Measurements from ENCODE around the gene NCEH1.

NCEH1 gene

DNA sequence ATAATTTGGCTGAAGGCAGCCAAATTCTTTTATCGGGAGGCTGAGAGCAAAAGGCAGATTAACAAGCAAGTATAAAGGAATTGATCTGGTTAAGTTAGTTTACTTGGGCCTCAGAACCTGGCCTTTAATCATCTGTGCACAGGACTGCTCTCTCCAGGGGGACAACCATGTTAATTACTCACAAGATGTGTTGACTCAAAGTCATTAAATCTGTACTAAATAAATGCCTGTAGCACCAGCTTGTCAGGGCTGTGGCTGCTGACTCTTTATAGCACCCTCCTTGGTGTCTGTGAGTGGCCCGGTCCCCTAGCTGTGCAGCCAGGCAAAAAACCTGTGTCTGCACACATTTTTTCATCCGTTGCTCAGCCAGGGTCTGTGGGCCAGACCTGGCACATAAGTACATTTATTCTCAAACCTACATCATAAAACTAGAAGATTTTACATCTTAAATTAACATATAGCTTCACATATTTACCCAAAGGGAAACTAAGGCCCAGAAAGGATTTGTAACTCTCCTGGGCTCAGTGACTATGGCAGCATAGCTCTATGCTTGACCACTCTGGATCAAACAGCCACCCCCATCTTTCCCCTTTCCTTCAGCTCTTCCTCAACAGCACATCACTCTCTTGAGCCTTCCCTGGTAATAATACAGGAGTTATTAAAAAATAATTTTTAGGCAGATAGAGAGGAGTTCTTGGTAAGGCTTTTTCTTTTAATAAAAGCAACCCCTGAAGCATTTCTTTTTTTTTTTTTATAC, 51.4 kb downstream of the NCEH1 start:
- Histone ChIP-seq H3K9me3 (ENCODE audit: insufficient read depth, low read length) (no peaks in the 10 kb centered on the region; the same call in 1 of the 2 replicates), H3K27me3 (ENCODE audit: insufficient read depth, insufficient read length) (no peaks in the 10 kb centered on the region), H3K4me1 (ENCODE audit: insufficient read depth, insufficient read length) (no peaks in the 10 kb centered on the region), H3K4me3 (ENCODE audit: insufficient read length, low read depth) (no peak overlapping the region), H3K36me3 (ENCODE audit: insufficient read depth, insufficient read length, low read length) (no peaks in the 10 kb centered on the region), H3K9ac (ENCODE audit: insufficient read length, low read depth) (no peak overlapping the region)
- TF ChIP-seq ZNF274 (IDR thresholded peaks at IDR 0.05; ENCODE audit: low read depth, low read length): no peak
- TF ChIP-seq YY1 (IDR thresholded peaks at IDR 0.05; ENCODE audit: insufficient read depth, insufficient read length): no peak
- no peak for DNase-seq (ENCODE audit: low read depth, low spot score)

DNA sequence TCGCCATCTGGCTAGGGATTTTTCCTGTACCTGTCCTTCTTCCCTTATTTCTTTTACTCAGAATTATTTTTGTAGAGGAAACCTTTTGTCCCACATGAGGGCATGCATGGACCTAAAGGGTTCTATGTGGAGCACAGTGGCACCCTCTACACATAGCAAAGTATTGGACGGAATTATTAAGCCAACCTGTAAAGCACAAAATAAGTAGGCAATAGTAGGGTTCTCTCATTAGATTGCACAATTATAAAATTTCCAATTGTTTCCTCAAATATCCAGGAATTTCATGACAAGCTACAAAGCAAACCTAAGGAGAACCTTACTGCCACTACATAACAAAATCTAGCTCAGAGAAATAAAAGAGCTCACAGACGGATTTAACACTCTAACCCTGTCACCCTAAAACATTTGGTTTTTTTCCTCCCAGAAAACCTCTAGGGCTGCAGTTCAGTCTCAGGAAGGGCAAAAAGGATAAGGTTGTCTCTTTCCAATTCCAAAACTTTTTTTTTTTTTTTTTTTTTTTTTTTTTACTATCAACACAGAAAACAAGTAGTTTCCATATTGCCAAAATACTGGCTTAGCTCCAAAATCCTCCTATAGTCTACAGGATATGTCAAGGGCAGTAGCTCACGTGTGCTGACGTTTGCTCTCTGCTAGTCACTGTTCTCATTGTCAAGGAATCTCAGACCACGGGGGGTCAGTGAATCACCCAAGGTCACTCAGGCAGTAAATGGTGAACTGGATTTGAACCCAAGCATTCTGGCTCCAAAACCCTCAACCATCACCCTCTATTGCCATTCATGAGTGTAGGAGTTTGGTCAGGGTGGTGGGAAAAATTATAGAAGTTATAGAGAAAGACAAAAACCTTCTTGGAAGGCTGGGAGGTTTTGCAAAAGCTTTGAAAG, 52.3 kb downstream of the NCEH1 start:
- Histone ChIP-seq H3K4me1 (ENCODE audit: insufficient read depth, insufficient read length) (no peaks in the 10 kb centered on the region), H3K27me3 (ENCODE audit: insufficient read depth, insufficient read length) (no peaks in the 10 kb centered on the region), H3K36me3 (ENCODE audit: insufficient read depth, insufficient read length, low read length) (no peaks in the 10 kb centered on the region), H3K4me3 (ENCODE audit: insufficient read length, low read depth) (no peak overlapping the region), H3K9ac (ENCODE audit: insufficient read length, low read depth) (no peak overlapping the region), H3K9me3 (ENCODE audit: insufficient read depth, low read length) (no peaks in the 10 kb centered on the region; the same call in 1 of the 2 replicates)
- DNase-seq (ENCODE audit: low read depth, low spot score): no peak
- no peak for TF ChIP-seq ZNF274 (IDR thresholded peaks at IDR 0.05; ENCODE audit: low read depth, low read length)
- no peak for TF ChIP-seq SUZ12 (IDR thresholded peaks at IDR 0.05; ENCODE audit: extremely low read depth, insufficient read depth, insufficient read length)
- no peak for TF ChIP-seq YY1 (IDR thresholded peaks at IDR 0.05; ENCODE audit: insufficient read depth, insufficient read length)

DNA sequence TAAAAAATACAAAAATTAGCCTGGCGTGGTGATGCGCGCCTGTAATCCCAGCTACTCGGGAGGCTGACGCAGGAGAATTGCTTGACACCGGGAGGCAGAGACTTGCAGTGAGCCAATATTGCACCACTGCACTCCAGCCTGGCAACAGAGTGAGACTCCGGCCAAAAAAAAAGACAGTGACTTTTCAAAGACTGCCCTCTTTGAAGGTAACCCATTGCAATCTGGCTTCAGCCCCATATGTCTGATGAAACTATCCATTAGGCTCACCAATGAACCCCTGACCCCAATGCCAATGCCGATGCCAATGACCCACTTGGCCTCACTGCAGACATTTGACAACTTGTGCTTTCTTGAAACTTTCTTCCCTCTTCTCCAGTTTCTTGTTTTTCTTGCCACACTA, 54.3 kb downstream of the NCEH1 start:
- H3K36me3 ChIP-seq (ENCODE audit: insufficient read depth, insufficient read length, low read length): no peaks in the 10 kb centered on the region
- no peaks in the 10 kb centered on the region; the same call in 1 of the 2 replicates for H3K9me3 ChIP-seq (ENCODE audit: insufficient read depth, low read length)
- no peak for DNase-seq (ENCODE audit: low read depth, low spot score)
- no peak overlapping the region for H3K9ac ChIP-seq (ENCODE audit: insufficient read length, low read depth)
- no peak overlapping the region for H3K4me3 ChIP-seq (ENCODE audit: insufficient read length, low read depth)
- no peaks in the 10 kb centered on the region for H3K27me3 ChIP-seq (ENCODE audit: insufficient read depth, insufficient read length)
- no peaks in the 10 kb centered on the region for H3K4me1 ChIP-seq (ENCODE audit: insufficient read depth, insufficient read length)
- no peak for TF ChIP-seq YY1 (IDR thresholded peaks at IDR 0.05; ENCODE audit: insufficient read depth, insufficient read length)
- no peak for TF ChIP-seq ZNF274 (IDR thresholded peaks at IDR 0.05; ENCODE audit: low read depth, low read length)
- TF ChIP-seq SUZ12 (IDR thresholded peaks at IDR 0.05; ENCODE audit: extremely low read depth, insufficient read depth, insufficient read length): no peak

DNA sequence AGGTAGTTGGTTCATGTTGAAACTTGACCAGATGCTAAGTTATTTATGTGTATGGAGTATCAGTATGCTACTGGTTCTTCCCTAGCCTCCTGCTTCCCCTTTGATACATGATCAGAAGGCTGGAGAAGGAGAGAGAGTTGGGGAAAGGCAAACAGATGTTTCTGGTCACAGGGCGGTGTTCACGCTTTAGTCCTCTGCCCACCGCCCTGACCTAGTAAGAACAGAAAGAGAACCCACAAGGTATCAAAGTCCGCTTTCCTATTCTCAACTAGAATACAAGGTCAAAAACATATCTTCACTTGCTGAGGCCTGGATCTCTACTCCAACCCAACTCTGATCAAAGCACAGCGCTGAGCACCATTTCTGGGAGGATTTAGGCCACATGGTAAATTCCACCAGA, 55.5 kb downstream of the NCEH1 start:
- no peaks in the 10 kb centered on the region for H3K4me1 ChIP-seq (ENCODE audit: insufficient read depth, insufficient read length)
- no peaks in the 10 kb centered on the region; the same call in 1 of the 2 replicates for H3K9me3 ChIP-seq (ENCODE audit: insufficient read depth, low read length)
- no peak for TF ChIP-seq SUZ12 (IDR thresholded peaks at IDR 0.05; ENCODE audit: extremely low read depth, insufficient read depth, insufficient read length)
- TF ChIP-seq ZNF274 (IDR thresholded peaks at IDR 0.05; ENCODE audit: low read depth, low read length): no peak
- no peak for TF ChIP-seq YY1 (IDR thresholded peaks at IDR 0.05; ENCODE audit: insufficient read depth, insufficient read length)
- no peak for DNase-seq (ENCODE audit: low read depth, low spot score)
- no peaks in the 10 kb centered on the region for H3K27me3 ChIP-seq (ENCODE audit: insufficient read depth, insufficient read length)
- H3K9ac ChIP-seq (ENCODE audit: insufficient read length, low read depth): no peak overlapping the region
- no peak overlapping the region for H3K4me3 ChIP-seq (ENCODE audit: insufficient read length, low read depth)
- no peaks in the 10 kb centered on the region for H3K36me3 ChIP-seq (ENCODE audit: insufficient read depth, insufficient read length, low read length)

DNA sequence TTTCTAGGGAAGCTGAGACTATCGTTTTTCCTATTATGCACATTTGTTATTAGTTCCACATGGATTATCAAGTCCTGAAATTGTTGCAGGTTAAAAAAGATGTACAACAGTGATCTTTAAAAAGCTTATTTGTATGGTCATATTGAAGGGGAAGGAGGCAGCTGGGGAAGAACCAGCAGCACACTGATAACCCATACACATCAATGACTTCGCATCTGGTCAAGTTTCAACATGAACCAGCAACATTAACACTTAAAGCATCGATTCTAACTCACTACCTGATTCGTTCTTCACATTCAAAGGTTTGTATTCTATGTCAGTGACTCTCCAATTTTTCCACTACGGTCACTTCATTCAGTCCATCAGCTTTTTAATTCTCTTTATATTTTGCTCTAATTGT, 56.4 kb downstream of the NCEH1 start:
- H3K4me3 ChIP-seq (ENCODE audit: insufficient read length, low read depth): no peak overlapping the region
- no peaks in the 10 kb centered on the region; the same call in 1 of the 2 replicates for H3K9me3 ChIP-seq (ENCODE audit: insufficient read depth, low read length)
- no peak for DNase-seq (ENCODE audit: low read depth, low spot score)
- H3K36me3 ChIP-seq (ENCODE audit: insufficient read depth, insufficient read length, low read length): no peaks in the 10 kb centered on the region
- H3K4me1 ChIP-seq (ENCODE audit: insufficient read depth, insufficient read length): no peaks in the 10 kb centered on the region
- no peak overlapping the region for H3K9ac ChIP-seq (ENCODE audit: insufficient read length, low read depth)
- H3K27me3 ChIP-seq (ENCODE audit: insufficient read depth, insufficient read length): no peaks in the 10 kb centered on the region
- TF ChIP-seq ZNF274 (IDR thresholded peaks at IDR 0.05; ENCODE audit: low read depth, low read length): no peak
- no peak for TF ChIP-seq SUZ12 (IDR thresholded peaks at IDR 0.05; ENCODE audit: extremely low read depth, insufficient read depth, insufficient read length)
- TF ChIP-seq YY1 (IDR thresholded peaks at IDR 0.05; ENCODE audit: insufficient read depth, insufficient read length): no peak

DNA sequence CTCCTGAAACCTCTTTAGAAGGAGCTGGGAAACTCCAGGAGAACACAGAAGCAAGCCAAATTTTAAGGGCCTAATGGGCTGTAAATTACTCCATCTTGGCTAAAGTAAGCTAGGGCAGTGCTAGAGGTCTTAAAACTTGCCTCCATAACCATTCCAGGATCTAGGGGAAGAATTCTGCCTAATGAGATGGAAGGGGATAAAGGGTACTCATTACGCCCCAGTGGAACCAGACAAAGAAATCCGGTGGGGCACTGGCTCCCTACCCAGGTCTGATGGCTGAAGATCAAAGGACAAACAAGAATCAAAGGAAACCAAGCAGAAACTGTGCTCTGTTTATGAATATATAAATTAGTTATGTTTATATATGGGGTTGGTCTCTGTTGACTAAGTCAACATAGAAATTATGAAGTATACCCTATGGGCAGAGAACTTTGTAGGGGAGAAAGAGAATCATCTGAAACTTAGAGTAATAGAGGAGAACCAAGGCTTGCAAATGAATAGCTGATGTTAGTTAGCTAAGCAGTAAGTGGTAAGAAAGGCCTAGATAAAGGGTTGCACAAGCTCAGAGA, 57.8 kb downstream of the NCEH1 start:
- no peak for DNase-seq (ENCODE audit: low read depth, low spot score)
- TF ChIP-seq SUZ12 (IDR thresholded peaks at IDR 0.05; ENCODE audit: extremely low read depth, insufficient read depth, insufficient read length): no peak
- H3K4me3 ChIP-seq (ENCODE audit: insufficient read length, low read depth): no peak overlapping the region
- no peaks in the 10 kb centered on the region for H3K27me3 ChIP-seq (ENCODE audit: insufficient read depth, insufficient read length)
- H3K4me1 ChIP-seq (ENCODE audit: insufficient read depth, insufficient read length): no peaks in the 10 kb centered on the region
- H3K9me3 ChIP-seq (ENCODE audit: insufficient read depth, low read length): no peaks in the 10 kb centered on the region
- no peak overlapping the region for H3K9ac ChIP-seq (ENCODE audit: insufficient read length, low read depth)
- H3K36me3 ChIP-seq (ENCODE audit: insufficient read depth, insufficient read length, low read length): no peaks in the 10 kb centered on the region

Data from NT2/D1 (cell line).